ENCODE results near the gene MAN1B1.
A peak's percentile ranks its signal among the peaks of the same experiment; 100 is the strongest.

Gene MAN1B1

GRCh38 chr9:137097761-137098462 is 11.1 kb downstream of the MAN1B1 start:
- no peak overlapping the region for H3K27ac ChIP-seq
- no peak for TF ChIP-seq ZFX (IDR thresholded peaks at IDR 0.05)
- no peak for TF ChIP-seq CTCF (conservative IDR thresholded peaks at IDR 0.05)

- TF ChIP-seq ZFX (IDR thresholded peaks at IDR 0.05) (no peak), CTCF (conservative IDR thresholded peaks at IDR 0.05) (no peak)
Measured at GRCh38 chr9:137099231-137099630, 12.4 kb downstream of the MAN1B1 start.

GRCh38 chr9:137103206-137103999 is 16.6 kb downstream of the MAN1B1 start:
- no peak overlapping the region for H3K27ac ChIP-seq
- TF ChIP-seq ZFX (IDR thresholded peaks at IDR 0.05): no peak
- no peak for TF ChIP-seq CTCF (conservative IDR thresholded peaks at IDR 0.05)

More at GRCh38 chr9:137099231-137099630, 12.4 kb downstream of the MAN1B1 start:
- H3K27ac ChIP-seq: no peak overlapping the region

- no peak for TF ChIP-seq CTCF (conservative IDR thresholded peaks at IDR 0.05)
- no peak for TF ChIP-seq ZFX (IDR thresholded peaks at IDR 0.05)
- no peak overlapping the region for H3K27ac ChIP-seq
Measured at GRCh38 chr9:137105814-137106661, 19.3 kb downstream of the MAN1B1 start.

- H3K27ac ChIP-seq: peak overlapping the region; percentile 20; the same call in 1 of the 2 replicates
- TF ChIP-seq ZFX (IDR thresholded peaks at IDR 0.05) (no peak), CTCF (conservative IDR thresholded peaks at IDR 0.05) (no peak)
Measured at GRCh38 chr9:137106662-137107250, 20.0 kb downstream of the MAN1B1 start.

- TF ChIP-seq ZFX (IDR thresholded peaks at IDR 0.05) (no peak), CTCF (conservative IDR thresholded peaks at IDR 0.05) (no peak)
- peak overlapping the region; percentile 20; the same call in 1 of the 2 replicates for H3K27ac ChIP-seq
Measured at GRCh38 chr9:137107312-137107921, 20.6 kb downstream of the MAN1B1 start.

All from C4-2B (cell line).